GM18868 (cell line): ENCODE results near the gene NGDN.

Experiments
- ATAC-seq: cut with Tn5 transposase; IDR thresholded peaks from one replicate; pipeline ENCODE4 v1.9.1; 2021; ENCODE audit warnings: mild to moderate bottlenecking, moderate library complexity; ENCODE audit not compliant: unreplicated experiment

Gene NGDN

GRCh38 chr14:23468704-23469126, 788 bp upstream of the NGDN start:
- no peak for ATAC-seq

DNA sequence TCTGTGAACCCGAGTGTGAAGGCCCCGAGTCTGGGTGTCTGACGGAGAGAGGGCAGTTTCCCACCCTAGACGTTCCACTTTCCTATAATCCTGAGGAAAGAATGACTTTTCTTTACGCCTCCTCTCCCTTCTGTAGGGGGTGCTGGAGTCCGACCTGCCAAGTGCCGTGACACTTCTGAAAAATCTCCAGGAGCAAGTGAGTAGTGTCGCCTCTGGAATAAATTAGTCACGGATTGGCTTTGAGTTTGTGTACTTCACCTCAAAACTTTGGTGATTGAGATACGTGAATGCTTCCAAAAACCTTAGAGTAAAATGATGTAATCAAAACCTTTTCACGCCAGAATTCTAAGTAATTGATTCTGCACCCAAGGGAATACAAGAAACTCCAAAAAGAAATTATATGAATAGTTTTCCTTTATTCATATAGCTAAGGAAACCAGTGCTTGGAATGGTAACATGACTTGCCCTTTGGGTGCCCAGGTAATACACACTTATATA, 452 bp downstream of the NGDN start:
- peak; percentile 2 for ATAC-seq

DNA sequence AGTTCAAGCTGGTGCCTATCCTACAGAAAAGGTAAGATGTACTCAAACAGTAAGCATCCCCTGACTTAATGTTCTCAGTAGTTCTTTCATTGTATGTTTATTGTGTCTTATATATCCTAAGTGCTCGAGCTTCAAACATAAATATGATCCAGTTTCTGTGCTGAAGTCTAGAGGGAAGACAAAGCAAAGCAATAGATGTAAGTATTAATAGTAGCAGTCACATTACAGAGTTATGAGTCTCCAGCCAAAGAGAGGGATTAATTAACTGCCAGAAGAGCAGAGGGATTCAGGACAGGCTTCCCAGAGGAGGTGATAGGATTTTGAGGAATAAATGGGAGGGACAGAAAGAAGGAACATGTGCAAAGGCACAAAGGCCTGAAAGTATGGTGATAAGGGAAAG, 1.4 kb downstream of the NGDN start:
- ATAC-seq: no peak

GRCh38 chr14:23478109-23478759, 8.7 kb downstream of the NGDN start:
- no peak for ATAC-seq

DNA sequence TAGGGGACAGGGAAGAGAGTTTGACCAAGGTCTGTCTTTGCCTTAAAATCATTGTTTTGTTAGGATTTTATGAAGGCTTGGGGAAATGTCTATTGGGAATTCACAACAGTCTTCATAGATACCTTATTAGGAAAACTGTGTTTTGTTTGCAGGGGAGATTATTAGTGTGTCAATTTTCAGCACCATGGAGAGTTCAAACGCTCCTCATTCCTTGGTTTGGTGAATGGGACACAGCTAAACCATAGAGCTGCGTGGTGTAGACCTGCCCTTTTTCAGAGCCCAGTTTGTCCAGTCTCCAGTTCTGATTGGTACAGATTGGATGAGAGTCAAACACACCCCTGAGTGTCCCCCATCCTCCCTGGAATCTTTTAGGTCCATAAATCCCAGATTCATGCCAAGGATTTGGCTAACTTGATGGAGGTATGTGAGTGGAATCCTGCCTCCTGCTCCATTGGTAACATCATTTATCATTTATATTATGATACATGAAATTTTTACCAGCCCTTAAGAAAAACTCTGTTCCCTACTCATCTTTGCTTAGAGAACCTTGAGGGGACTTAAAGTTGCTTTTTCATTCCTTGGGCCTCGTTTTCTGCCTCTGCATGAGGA, 12.0 kb downstream of the NGDN start:
- ATAC-seq: no peak

DNA sequence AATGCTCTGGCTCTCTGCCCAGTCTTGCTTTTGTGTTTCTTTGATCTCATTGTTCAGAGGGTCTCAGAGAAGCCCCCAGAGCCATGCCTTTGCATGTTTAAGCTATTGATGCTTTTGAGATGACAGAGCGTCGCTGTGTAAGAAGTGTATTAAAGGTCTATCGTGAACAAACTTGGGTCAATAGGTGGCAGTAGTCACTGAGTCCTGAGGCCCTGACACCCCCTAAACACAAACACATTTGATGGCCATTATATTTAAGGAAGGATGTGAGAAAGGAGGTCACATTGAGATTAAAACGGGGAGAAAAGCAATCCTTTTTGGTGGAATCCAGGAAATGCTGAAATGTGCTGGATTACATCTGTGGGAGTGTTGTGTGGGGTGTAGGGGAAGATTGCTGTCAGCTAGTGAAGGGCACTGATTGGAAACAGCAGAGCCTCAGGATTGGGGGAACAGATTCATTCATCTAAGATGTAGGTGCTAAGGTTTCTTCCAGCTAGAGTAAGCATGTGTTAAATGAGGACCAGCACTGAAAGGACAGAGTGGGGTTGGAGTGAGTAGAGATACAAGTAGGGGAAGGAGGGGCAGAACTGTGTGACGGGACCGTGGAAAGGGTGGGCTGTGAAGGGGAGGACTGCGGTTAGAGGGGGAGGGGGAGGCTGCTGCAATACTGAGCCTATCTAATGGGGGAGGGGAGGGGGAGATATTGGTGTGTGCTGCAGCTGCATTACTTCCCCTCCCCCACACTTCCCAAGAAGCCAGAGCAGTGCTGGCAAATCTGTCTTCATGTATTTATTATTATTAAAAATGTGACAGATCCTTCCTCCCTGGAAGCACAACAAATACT, 12.7 kb downstream of the NGDN start:
- ATAC-seq: no peak

DNA sequence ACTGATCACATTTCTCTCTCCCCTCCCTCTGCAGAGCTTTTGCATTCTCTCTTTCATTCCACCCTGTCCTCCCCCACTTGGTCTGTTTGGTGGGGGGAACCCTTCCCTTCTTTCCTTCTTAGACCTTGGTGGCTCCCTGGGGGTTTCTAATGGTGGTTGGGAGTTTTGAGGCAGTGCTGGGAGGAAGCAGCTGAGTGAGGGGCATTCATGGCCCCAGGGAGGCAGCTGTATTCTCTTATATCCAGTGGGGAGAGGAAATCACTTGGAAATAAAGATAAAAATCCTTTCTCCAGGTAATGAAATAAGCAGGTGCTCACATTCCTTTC, 13.3 kb downstream of the NGDN start:
- no peak for ATAC-seq

GRCh38 chr14:23483236-23483854, 13.8 kb downstream of the NGDN start:
- no peak for ATAC-seq

DNA sequence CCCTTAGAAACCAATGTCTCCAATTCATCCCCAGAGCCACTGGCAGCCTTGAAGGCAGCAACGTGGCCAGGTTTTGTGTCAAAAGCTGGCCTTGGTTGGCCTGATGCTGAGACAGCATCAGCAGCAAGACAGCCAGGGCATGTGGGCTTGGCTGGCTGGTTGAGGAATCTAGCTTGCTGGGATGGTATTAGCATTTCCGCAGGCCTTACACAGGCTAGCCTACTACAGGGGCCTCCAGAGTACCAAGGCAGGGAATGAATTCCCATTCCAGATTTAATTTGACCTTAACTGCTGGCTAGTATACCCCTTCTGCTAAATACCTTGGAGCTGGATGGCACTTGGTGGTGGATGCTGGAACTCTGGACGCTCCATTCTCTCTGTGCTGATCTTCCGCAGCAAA, 15.8 kb downstream of the NGDN start:
- no peak for ATAC-seq

DNA sequence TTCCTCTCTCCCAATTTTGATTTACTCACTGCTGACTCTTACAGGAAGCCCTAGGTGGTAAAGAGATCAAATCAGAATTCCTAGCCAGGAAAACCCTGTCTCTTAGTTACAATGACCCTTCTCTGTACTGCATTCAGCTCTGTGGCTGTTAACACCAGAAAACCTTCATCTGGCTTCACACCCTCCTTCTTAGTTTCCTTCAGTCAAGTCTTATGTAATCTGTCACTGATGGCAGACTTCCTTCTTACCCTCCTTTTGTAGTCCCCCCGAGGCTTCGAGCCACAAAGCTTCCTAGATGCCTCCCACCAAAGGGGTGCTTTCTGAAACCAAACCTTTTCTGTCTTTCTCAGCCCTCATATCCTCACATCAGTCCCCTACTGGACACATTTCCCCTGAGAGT, 16.5 kb downstream of the NGDN start:
- no peak for ATAC-seq

GRCh38 chr14:23487216-23487615, 17.7 kb downstream of the NGDN start:
- no peak for ATAC-seq

DNA sequence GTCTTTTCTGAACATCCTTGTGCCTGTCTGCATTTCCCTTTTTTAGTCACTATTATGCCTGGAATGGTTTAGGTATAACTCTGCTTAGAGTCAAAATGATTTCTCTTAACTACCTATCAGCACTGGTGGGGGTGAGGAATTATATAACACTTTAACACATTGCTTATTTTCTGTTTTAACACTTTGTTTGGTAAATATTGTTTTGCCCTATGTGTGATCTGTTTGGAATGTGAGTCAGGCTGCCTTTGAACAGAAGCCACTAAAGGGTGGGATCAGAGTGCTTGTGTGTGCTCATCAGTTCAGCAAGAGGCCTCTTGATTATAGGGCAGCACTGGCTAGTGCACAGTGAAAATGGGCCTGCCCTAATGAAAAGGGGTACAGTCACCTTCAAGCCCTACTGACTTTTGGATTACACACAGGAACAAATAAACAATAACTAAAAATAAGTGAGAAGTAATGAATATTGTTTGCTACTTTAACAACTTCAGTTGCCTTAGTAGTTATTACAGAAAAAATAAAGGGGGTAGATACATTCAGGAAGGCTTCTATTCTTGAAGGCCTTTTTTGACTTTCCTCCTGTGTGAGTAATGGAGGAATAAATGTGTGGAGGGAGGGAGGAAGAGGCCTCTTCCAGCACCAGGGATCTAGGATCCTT, 23.2 kb downstream of the NGDN start:
- ATAC-seq: no peak

DNA sequence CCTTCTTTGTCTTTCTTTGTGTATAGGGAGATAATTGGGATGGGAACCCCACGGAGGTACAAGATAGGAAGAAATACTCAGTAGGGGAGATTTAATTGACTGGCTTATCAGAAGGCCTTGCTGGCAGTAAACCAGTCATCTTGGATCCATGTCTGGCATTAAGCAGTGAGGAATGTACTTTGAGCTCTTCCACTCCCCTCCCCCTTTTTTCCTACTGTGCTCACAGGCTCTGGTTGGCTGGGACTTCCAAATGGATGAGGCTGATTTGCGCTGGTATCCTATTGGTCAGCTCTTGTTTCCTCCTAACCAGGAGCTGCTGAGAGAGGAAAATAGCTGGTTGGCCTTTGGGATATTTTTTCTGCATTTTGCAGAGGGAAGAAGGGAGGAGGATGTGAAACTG, 24.7 kb downstream of the NGDN start:
- no peak for ATAC-seq

DNA sequence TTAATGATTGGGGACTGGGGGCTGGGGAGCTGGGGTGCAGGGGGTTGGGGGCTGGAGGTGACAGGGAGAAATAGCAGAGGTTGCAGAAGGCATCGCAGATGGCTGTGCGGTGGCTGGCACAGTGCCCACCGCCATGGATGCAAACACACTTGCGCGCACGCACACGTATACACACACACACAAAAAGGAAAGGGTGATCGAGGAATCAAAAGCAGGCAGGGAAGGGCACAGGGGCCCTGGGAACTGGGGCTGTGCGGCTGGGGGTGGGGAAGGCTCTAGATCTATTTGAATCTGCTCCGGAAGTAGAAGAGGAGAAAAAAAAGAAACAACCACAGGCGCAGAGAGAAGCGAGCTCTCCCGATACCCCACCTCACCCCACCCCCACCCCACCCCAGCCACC, 42.7 kb downstream of the NGDN start:
- ATAC-seq: no peak

- ATAC-seq: no peak
These were observed 43.7 kb downstream of the NGDN start for GRCh38 chr14:23513005-23513817.

DNA sequence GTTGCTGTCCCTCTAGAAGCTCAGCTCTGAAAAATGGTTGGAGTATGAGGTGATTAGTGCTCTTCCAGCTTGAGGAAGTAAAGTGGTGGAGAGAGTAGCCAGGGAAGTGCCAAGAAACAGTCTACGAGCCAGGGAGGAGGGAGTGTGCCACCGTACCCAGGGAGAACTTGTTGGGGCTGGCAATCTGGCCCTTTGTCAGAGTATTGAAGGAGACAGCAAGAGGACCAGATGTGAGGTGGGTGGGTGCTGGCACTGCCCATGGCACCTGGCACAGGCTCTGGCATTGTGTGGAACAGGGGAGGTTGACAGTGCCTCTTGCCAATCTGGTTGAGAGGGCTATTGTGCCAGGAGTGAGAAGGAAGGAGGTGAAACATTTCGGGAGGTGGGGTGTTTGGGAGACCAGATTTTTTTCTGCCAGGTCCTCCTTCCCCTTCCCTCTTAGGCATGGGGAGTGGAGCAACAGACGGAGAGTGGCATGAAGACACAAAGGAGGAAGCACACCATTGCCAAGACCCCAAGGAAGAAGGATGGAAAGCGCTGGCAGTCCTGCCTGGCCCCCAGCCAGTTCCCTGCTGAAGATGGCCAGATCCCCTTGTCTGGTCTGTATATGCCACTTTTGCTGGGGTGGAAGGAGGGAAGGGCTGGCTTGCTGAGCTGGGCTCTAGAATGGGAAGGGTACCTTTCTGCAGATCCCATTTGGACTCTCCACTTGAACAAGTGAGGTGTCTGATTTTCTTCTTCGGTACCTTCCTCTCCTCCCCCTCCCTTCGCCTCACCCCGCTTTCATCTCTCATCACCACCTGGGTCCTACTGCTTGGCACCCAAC, 44.5 kb downstream of the NGDN start:
- ATAC-seq: no peak

DNA sequence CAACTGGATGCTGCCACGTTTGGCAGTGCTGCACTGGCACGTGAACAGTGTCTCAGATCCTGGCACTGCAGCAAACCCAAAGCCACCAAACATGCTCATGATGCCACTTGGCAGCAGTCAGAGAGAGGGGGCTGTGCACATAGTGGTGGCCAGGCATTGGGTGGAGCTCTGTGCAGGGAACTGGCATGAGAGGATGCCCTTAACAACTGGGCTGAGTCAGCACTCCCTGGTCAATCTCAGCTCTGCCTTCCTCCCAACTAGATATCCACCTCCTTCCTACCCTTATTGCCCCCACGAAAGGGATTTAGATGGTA, 45.1 kb downstream of the NGDN start:
- ATAC-seq: no peak

DNA sequence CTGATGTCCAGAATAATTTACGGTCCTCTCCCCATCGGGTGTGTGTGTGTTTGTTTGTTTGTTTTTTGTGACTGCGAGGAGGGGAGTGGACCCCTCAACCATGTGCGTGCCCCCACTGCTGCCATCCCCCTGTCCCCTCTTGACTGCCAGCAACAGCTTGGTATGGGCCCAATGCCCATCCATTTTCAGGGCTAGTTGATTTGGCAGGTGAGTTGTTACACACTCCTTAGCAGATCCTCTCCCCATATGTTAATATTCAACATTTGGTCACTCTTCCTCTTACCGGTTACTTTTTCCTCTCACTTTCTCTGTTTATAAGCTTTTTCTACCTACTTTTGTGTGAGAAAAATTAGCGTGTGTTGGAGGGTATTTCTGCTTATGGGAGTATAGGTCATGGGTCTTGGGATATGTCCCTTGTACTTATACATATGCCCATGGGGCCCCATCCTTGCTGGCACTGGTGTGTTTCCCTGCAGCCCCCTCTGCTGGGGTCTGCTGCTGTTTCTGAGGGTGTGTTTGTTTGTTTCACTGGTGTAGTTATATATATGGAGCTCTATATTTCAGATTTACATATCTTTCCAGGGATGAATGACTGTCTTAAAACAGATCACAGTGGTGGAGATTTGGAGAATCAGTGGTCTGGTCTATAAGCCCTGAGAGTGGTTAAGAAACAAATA, 48.3 kb downstream of the NGDN start:
- no peak for ATAC-seq

GRCh38 chr14:23518709-23519108, 49.2 kb downstream of the NGDN start:
- no peak for ATAC-seq
